Activated CD8-positive, alpha-beta memory T cell treated with anti-CD3 and anti-CD28 coated beads for 48 hours (primary cell): ENCODE measurements around the gene PRICKLE2.

Experiments
- DNase-seq, 3 experiments: peaks; one replicate each; pipeline ENCODE4 v3.0.0-alpha.2; 2020; ENCODE audit warnings: low read depth in 2 of 3, low spot score in 2 of 3

The PRICKLE2 gene

GRCh38 chr3:64224826-64225610 lies at the start of gene PRICKLE2:
PRICKLE2 (minus strand) TSS chr3:64225466; CDS start chr3:64198927, 26,539 bp downstream.
- no peak for DNase-seq

GRCh38 chr3:64272842-64273241 lies 47.6 kb upstream of the PRICKLE2 start:
- no peak for DNase-seq

- DNase-seq = no peak
Measured at GRCh38 chr3:64272271-64272670, 47.0 kb upstream of the PRICKLE2 start.

- DNase-seq = no peak
Measured at GRCh38 chr3:64271631-64272030, 46.4 kb upstream of the PRICKLE2 start.

- no peak for DNase-seq
Measured at GRCh38 chr3:64270866-64271260, 45.6 kb upstream of the PRICKLE2 start.

- no peak for DNase-seq
Measured at GRCh38 chr3:64270142-64270865, 45.0 kb upstream of the PRICKLE2 start.

- no peak for DNase-seq
Measured at GRCh38 chr3:64268926-64269325, 43.7 kb upstream of the PRICKLE2 start.

- no peak for DNase-seq
Measured at GRCh38 chr3:64267721-64268604, 42.7 kb upstream of the PRICKLE2 start.

GRCh38 chr3:64266983-64267382 lies 41.7 kb upstream of the PRICKLE2 start:
- no peak for DNase-seq

GRCh38 chr3:64266065-64266931 lies 41.0 kb upstream of the PRICKLE2 start:
- DNase-seq = no peak

GRCh38 chr3:64265646-64266045 lies 40.4 kb upstream of the PRICKLE2 start:
- no peak for DNase-seq

- no peak for DNase-seq
Measured at GRCh38 chr3:64264501-64265109, 39.3 kb upstream of the PRICKLE2 start.

GRCh38 chr3:64262574-64263114 lies 37.4 kb upstream of the PRICKLE2 start:
- no peak for DNase-seq

GRCh38 chr3:64260431-64260830 lies 35.2 kb upstream of the PRICKLE2 start:
- DNase-seq = no peak

GRCh38 chr3:64259636-64260035 lies 34.4 kb upstream of the PRICKLE2 start:
- DNase-seq = no peak

- no peak for DNase-seq
Measured at GRCh38 chr3:64257100-64257755, 32.0 kb upstream of the PRICKLE2 start.

- no peak for DNase-seq
Measured at GRCh38 chr3:64255741-64256340, 30.6 kb upstream of the PRICKLE2 start.

- no peak for DNase-seq
Measured at GRCh38 chr3:64254443-64254842, 29.2 kb upstream of the PRICKLE2 start.

GRCh38 chr3:64253689-64254088 lies 28.4 kb upstream of the PRICKLE2 start:
- DNase-seq = no peak
